ENCODE results near the gene MED9.

Gene MED9

GRCh38 chr17:17505151-17505550 is 28.4 kb downstream of the MED9 start:
- DNase-seq (ENCODE audit: low spot score), result no peak

GRCh38 chr17:17505610-17506171 is 28.9 kb downstream of the MED9 start:
- no peak for DNase-seq (ENCODE audit: low spot score)

GRCh38 chr17:17506181-17506741 is 29.5 kb downstream of the MED9 start:
- DNase-seq (ENCODE audit: low spot score), result no peak

GRCh38 chr17:17506893-17507464 is 30.2 kb downstream of the MED9 start:
- no peak for DNase-seq (ENCODE audit: low spot score)

GRCh38 chr17:17507465-17508011 is 30.7 kb downstream of the MED9 start:
- no peak for DNase-seq (ENCODE audit: low spot score)

- DNase-seq (ENCODE audit: low spot score), result no peak
Observed at GRCh38 chr17:17508019-17508535, 31.3 kb downstream of the MED9 start.

GRCh38 chr17:17508646-17509591 is 32.1 kb downstream of the MED9 start:
- DNase-seq (ENCODE audit: low spot score), result no peak

- no peak for DNase-seq (ENCODE audit: low spot score)
Observed at GRCh38 chr17:17509601-17510425, 33.0 kb downstream of the MED9 start.

- DNase-seq (ENCODE audit: low spot score), result no peak
Observed at GRCh38 chr17:17510456-17511292, 33.9 kb downstream of the MED9 start.

GRCh38 chr17:17511293-17511741 is 34.5 kb downstream of the MED9 start:
- DNase-seq (ENCODE audit: low spot score), result no peak

GRCh38 chr17:17511881-17512858 is 35.4 kb downstream of the MED9 start:
- no peak for DNase-seq (ENCODE audit: low spot score)

GRCh38 chr17:17512866-17513265 is 36.1 kb downstream of the MED9 start:
- DNase-seq (ENCODE audit: low spot score), result no peak

GRCh38 chr17:17513626-17514025 is 36.8 kb downstream of the MED9 start:
- DNase-seq (ENCODE audit: low spot score), result no peak

GRCh38 chr17:17514361-17514992 is 37.7 kb downstream of the MED9 start:
- no peak for DNase-seq (ENCODE audit: low spot score)

- no peak for DNase-seq (ENCODE audit: low spot score)
Observed at GRCh38 chr17:17514993-17515933, 38.5 kb downstream of the MED9 start.

- no peak for DNase-seq (ENCODE audit: low spot score)
Observed at GRCh38 chr17:17515934-17516930, 39.4 kb downstream of the MED9 start.
